ENCODE results near the gene EFCC1.

DNA sequence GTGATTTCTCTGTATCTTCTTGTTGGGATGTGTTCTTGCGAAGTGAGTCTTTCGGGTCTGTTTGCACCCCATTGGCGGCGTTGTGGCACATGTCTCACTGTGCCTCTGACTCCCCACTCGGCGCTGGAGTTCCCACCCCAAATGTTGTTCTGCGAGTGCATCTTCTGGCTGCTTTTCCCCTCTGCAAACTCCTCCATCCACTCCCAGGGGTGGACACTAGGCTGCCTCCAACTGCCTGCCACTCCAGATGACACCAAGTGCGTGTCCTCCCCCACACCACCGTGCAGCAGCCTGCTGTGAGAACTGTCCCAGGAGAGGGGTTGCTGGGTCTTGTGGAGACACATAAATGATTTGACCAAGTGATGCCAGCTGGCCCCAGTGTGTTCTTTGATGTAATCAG lies 17.6 kb downstream of the EFCC1 start:
- TF ChIP-seq, protein P1, sequence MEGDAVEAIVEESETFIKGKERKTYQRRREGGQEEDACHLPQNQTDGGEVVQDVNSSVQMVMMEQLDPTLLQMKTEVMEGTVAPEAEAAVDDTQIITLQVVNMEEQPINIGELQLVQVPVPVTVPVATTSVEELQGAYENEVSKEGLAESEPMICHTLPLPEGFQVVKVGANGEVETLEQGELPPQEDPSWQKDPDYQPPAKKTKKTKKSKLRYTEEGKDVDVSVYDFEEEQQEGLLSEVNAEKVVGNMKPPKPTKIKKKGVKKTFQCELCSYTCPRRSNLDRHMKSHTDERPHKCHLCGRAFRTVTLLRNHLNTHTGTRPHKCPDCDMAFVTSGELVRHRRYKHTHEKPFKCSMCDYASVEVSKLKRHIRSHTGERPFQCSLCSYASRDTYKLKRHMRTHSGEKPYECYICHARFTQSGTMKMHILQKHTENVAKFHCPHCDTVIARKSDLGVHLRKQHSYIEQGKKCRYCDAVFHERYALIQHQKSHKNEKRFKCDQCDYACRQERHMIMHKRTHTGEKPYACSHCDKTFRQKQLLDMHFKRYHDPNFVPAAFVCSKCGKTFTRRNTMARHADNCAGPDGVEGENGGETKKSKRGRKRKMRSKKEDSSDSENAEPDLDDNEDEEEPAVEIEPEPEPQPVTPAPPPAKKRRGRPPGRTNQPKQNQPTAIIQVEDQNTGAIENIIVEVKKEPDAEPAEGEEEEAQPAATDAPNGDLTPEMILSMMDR (IDR thresholded peaks at IDR 0.05 in 2 of 3, conservative IDR thresholded peaks at IDR 0.05 in 1 of 3; ENCODE audit: borderline replicate concordance in 1 of 3, insufficient read depth in 1 of 3, low read depth in 2 of 3, low read length in 2 of 3) = no peak
- TF ChIP-seq, protein P2, sequence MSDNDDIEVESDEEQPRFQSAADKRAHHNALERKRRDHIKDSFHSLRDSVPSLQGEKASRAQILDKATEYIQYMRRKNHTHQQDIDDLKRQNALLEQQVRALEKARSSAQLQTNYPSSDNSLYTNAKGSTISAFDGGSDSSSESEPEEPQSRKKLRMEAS (IDR thresholded peaks at IDR 0.05) = no peak
- no peak for TF ChIP-seq POLR2AphosphoS5 (IDR thresholded peaks at IDR 0.05; ENCODE audit: low read depth, low read length)
- TF ChIP-seq SIN3A (IDR thresholded peaks at IDR 0.05; ENCODE audit: low read depth) = no peak
- TF ChIP-seq POLR2A (IDR thresholded peaks at IDR 0.05; ENCODE audit: borderline replicate concordance, extremely low read depth, insufficient read depth, insufficient read length) = no peak
- no peak for TF ChIP-seq EZH2 (IDR thresholded peaks at IDR 0.05)
- no peak for TF ChIP-seq FOSL1 (IDR thresholded peaks at IDR 0.05; ENCODE audit: low read depth)
- TF ChIP-seq ZFX (IDR thresholded peaks at IDR 0.05) = no peak
- TF ChIP-seq, protein P3, sequence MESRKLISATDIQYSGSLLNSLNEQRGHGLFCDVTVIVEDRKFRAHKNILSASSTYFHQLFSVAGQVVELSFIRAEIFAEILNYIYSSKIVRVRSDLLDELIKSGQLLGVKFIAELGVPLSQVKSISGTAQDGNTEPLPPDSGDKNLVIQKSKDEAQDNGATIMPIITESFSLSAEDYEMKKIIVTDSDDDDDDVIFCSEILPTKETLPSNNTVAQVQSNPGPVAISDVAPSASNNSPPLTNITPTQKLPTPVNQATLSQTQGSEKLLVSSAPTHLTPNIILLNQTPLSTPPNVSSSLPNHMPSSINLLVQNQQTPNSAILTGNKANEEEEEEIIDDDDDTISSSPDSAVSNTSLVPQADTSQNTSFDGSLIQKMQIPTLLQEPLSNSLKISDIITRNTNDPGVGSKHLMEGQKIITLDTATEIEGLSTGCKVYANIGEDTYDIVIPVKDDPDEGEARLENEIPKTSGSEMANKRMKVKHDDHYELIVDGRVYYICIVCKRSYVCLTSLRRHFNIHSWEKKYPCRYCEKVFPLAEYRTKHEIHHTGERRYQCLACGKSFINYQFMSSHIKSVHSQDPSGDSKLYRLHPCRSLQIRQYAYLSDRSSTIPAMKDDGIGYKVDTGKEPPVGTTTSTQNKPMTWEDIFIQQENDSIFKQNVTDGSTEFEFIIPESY (IDR thresholded peaks at IDR 0.05; ENCODE audit: extremely low read depth, insufficient replicate concordance, low read length) = no peak
- no peak for TF ChIP-seq RAD21 (IDR thresholded peaks at IDR 0.05; ENCODE audit: low read depth)
- TF ChIP-seq SP1 (IDR thresholded peaks at IDR 0.05; ENCODE audit: low read depth) = no peak
